ENCODE measurements around the gene THRAP3.
"Not testable (repeated sequence)": the region's sequence is repeated elsewhere in the genome, so short reads cannot be mapped to it uniquely, and the experiment has no call there.

THRAP3 gene

GRCh38 chr1:36207339-36207738 is 16.9 kb upstream of the THRAP3 start:
- DNase-seq (ENCODE audit: low spot score): no peak

GRCh38 chr1:36208978-36209703 is 15.1 kb upstream of the THRAP3 start:
- no peak for DNase-seq (ENCODE audit: low spot score)

- DNase-seq (ENCODE audit: low spot score): no peak
Observed at GRCh38 chr1:36211307-36211706, 12.9 kb upstream of the THRAP3 start.

GRCh38 chr1:36211841-36212240 is 12.4 kb upstream of the THRAP3 start:
- no peak for DNase-seq (ENCODE audit: low spot score)

- no peak for DNase-seq (ENCODE audit: low spot score)
Observed at GRCh38 chr1:36212782-36213181, 11.5 kb upstream of the THRAP3 start.

GRCh38 chr1:36217670-36218069 is 6.6 kb upstream of the THRAP3 start:
- DNase-seq (ENCODE audit: low spot score): no peak

- DNase-seq (ENCODE audit: low spot score): not testable (repeated sequence)
Observed at GRCh38 chr1:36221901-36222300, 2.3 kb upstream of the THRAP3 start.

GRCh38 chr1:36222481-36223380 is 1.5 kb upstream of the THRAP3 start:
- DNase-seq (ENCODE audit: low spot score): no peak

GRCh38 chr1:36223381-36223995 is 755 bp upstream of the THRAP3 start:
- no peak for DNase-seq (ENCODE audit: low spot score)

- no peak for DNase-seq (ENCODE audit: low spot score)
Observed at GRCh38 chr1:36224537-36225282, 467 bp downstream of the THRAP3 start.

- DNase-seq (ENCODE audit: low spot score): no peak
Observed at GRCh38 chr1:36225283-36225899, 1.1 kb downstream of the THRAP3 start.

GRCh38 chr1:36230279-36230678 is 6.0 kb downstream of the THRAP3 start:
- not testable (repeated sequence) for DNase-seq (ENCODE audit: low spot score)

- no peak for DNase-seq (ENCODE audit: low spot score)
Observed at GRCh38 chr1:36231191-36231590, 6.9 kb downstream of the THRAP3 start.

- DNase-seq (ENCODE audit: low spot score): no peak
Observed at GRCh38 chr1:36232212-36233095, 8.2 kb downstream of the THRAP3 start.

GRCh38 chr1:36236302-36236701 is 12.1 kb downstream of the THRAP3 start:
- no peak for DNase-seq (ENCODE audit: low spot score)

- no peak for DNase-seq (ENCODE audit: low spot score)
Observed at GRCh38 chr1:36238433-36238832, 14.2 kb downstream of the THRAP3 start.

GRCh38 chr1:36239941-36240637 is 15.8 kb downstream of the THRAP3 start:
- no peak for DNase-seq (ENCODE audit: low spot score)

- DNase-seq (ENCODE audit: low spot score): no peak
Observed at GRCh38 chr1:36247538-36247937, 23.3 kb downstream of the THRAP3 start.

GRCh38 chr1:36248250-36248894 is 24.1 kb downstream of the THRAP3 start:
- DNase-seq (ENCODE audit: low spot score): no peak

All from left forelimb (tissue), 1 donor.